ENCODE measurements around the gene TRPV5.

The TRPV5 gene

DNA sequence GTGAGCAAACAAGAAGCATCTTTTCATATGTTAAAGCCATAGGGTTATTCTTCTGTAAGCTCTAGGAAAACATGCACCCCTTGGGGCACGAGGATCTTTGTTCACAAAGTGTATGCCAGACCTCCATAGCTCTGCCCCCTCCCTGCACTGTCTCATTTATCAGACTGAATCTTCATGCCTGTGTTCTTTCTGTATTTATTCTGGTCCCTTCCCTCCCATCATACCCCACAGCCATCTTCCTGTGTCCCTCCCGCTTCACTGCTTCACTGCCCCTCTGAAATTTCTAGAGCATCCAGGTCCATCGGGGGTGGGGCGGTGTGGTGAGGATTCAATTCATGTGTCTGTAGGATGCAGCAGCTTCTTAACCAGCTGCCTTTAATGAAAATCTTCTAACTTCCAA lies 71.2 kb downstream of the TRPV5 start:
- H3K27ac ChIP-seq (ENCODE audit: poor library complexity, severe bottlenecking), result no peak overlapping the region
- peaks cover 3% of the 10 kb centered on the region for H3K27me3 ChIP-seq (ENCODE audit: insufficient read depth, poor library complexity, severe bottlenecking)
- TF ChIP-seq, protein P1, sequence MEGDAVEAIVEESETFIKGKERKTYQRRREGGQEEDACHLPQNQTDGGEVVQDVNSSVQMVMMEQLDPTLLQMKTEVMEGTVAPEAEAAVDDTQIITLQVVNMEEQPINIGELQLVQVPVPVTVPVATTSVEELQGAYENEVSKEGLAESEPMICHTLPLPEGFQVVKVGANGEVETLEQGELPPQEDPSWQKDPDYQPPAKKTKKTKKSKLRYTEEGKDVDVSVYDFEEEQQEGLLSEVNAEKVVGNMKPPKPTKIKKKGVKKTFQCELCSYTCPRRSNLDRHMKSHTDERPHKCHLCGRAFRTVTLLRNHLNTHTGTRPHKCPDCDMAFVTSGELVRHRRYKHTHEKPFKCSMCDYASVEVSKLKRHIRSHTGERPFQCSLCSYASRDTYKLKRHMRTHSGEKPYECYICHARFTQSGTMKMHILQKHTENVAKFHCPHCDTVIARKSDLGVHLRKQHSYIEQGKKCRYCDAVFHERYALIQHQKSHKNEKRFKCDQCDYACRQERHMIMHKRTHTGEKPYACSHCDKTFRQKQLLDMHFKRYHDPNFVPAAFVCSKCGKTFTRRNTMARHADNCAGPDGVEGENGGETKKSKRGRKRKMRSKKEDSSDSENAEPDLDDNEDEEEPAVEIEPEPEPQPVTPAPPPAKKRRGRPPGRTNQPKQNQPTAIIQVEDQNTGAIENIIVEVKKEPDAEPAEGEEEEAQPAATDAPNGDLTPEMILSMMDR (IDR thresholded peaks at IDR 0.05; ENCODE audit: poor library complexity, severe bottlenecking), result no peak
- ATAC-seq (ENCODE audit: low read depth), result no peak
- H3K9me3 ChIP-seq (ENCODE audit: severe bottlenecking), result no peaks in the 10 kb centered on the region
- no peaks in the 10 kb centered on the region for H3K36me3 ChIP-seq (ENCODE audit: low read depth)
- H3K4me1 ChIP-seq (ENCODE audit: insufficient read depth, poor library complexity, severe bottlenecking), result no peaks in the 10 kb centered on the region
- DNase-seq (ENCODE audit: low spot score), result no peak
- no peak overlapping the region for H3K4me3 ChIP-seq (ENCODE audit: severe bottlenecking)

DNA sequence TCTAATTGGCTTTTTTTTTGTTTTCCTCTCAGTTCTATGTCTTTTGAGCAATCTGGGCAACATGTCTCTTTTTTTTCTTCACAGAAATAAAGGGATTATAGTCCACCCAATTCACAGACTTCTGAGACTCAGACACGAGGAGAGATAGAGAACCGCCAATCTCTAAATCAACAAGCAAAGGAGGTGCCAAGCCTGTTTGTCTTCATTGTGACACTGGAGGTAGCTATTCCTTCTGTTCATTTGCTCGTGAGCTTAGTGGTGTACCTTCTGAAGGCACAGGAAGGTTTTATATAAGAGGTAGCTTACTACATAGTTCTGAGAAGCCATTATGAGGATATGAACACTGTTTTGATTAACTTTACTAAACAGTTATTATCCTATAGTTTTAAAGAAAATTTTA lies 72.6 kb downstream of the TRPV5 start:
- H3K9me3 ChIP-seq (ENCODE audit: severe bottlenecking), result no peaks in the 10 kb centered on the region
- H3K36me3 ChIP-seq (ENCODE audit: low read depth), result no peaks in the 10 kb centered on the region
- no peak overlapping the region for H3K4me3 ChIP-seq (ENCODE audit: severe bottlenecking)
- DNase-seq (ENCODE audit: low spot score), result no peak
- H3K27me3 ChIP-seq (ENCODE audit: insufficient read depth, poor library complexity, severe bottlenecking), result peaks cover 5% of the 10 kb centered on the region
- no peak for ATAC-seq (ENCODE audit: low read depth)
- H3K4me1 ChIP-seq (ENCODE audit: insufficient read depth, poor library complexity, severe bottlenecking), result no peaks in the 10 kb centered on the region
- H3K27ac ChIP-seq (ENCODE audit: poor library complexity, severe bottlenecking), result no peak overlapping the region
- TF ChIP-seq, protein P1 (IDR thresholded peaks at IDR 0.05; ENCODE audit: poor library complexity, severe bottlenecking), result no peak

DNA sequence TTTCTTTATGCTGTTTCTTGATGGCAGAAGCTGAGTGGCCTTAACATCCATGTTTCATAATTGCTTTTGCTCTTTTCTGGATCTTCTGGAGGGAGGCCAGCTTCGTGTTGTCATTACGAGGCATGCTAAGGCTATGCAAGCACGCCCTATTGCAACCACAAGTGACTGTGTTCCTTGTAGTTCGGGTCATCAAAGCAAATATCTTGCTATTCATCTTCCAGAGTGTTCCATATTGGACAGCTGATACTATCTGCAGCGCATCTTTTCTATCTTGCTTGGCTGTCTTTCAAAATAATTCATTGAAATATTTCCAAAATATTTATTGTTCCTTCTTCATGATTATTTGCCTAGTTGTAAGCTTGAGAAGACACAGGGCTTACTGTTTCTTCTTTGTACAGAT lies 73.7 kb downstream of the TRPV5 start:
- Histone ChIP-seq H3K27ac (ENCODE audit: poor library complexity, severe bottlenecking) (no peak overlapping the region), H3K9me3 (ENCODE audit: severe bottlenecking) (no peaks in the 10 kb centered on the region), H3K4me1 (ENCODE audit: insufficient read depth, poor library complexity, severe bottlenecking) (no peaks in the 10 kb centered on the region), H3K36me3 (ENCODE audit: low read depth) (no peaks in the 10 kb centered on the region), H3K27me3 (ENCODE audit: insufficient read depth, poor library complexity, severe bottlenecking) (peaks cover 15% of the 10 kb centered on the region), H3K4me3 (ENCODE audit: severe bottlenecking) (no peak overlapping the region)
- no peak for ATAC-seq (ENCODE audit: low read depth)
- TF ChIP-seq, protein P1 (IDR thresholded peaks at IDR 0.05; ENCODE audit: poor library complexity, severe bottlenecking), result no peak
- DNase-seq (ENCODE audit: low spot score), result no peak

DNA sequence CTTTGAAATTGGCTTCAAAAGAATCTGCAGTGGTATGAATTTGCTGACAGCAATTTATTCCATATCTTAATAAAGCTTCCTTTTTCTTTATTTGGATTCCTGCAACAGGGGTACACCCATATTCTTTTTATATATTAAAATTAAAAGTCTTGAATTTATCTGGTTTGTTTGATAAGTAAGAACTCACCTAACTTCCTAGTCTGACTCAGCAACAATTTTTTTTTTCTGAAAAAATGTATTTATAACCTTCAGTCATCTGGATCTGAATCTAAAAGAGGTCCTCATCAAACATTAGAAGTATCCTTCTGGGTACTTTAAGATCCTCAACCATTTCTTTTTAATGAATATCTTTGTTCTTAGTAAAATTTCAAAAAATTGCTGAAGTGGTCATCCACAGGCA lies 74.1 kb downstream of the TRPV5 start:
- no peak overlapping the region for H3K4me3 ChIP-seq (ENCODE audit: severe bottlenecking)
- H3K27me3 ChIP-seq (ENCODE audit: insufficient read depth, poor library complexity, severe bottlenecking), result peaks cover 15% of the 10 kb centered on the region
- H3K27ac ChIP-seq (ENCODE audit: poor library complexity, severe bottlenecking), result no peak overlapping the region
- TF ChIP-seq, protein P1 (IDR thresholded peaks at IDR 0.05; ENCODE audit: poor library complexity, severe bottlenecking), result no peak
- no peak for DNase-seq (ENCODE audit: low spot score)
- H3K9me3 ChIP-seq (ENCODE audit: severe bottlenecking), result no peaks in the 10 kb centered on the region
- no peak for ATAC-seq (ENCODE audit: low read depth)
- H3K36me3 ChIP-seq (ENCODE audit: low read depth), result no peaks in the 10 kb centered on the region
- H3K4me1 ChIP-seq (ENCODE audit: insufficient read depth, poor library complexity, severe bottlenecking), result no peaks in the 10 kb centered on the region

Measured in RWPE2 (cell line).